Colonic mucosa (tissue), 4 donors: ENCODE data around the gene NAGPA. TPM values are rescaled to one million over a fixed set of nuclear protein-coding genes. Genes with fewer than 3 reads are reported as not detected.

Experiments
- DNase-seq: peaks from one replicate; pipeline ENCODE4 v3.0.0-alpha.2; 2020
- H3K27ac ChIP-seq: fragments of 200-600 bp; one replicate; pipeline ENCODE4 v1.8.0; 2021
- H3K27me3 ChIP-seq: fragments of 200-600 bp; one replicate; pipeline ENCODE4 v1.8.0; 2021
- H3K36me3 ChIP-seq: fragments of 200-600 bp; one replicate; pipeline ENCODE4 v1.8.0; 2021
- H3K4me1 ChIP-seq: fragments of 200-600 bp; one replicate; pipeline ENCODE4 v1.8.0; 2021; ENCODE audit warnings: mild to moderate bottlenecking
- H3K4me3 ChIP-seq: fragments of 200-600 bp; one replicate; pipeline ENCODE4 v1.8.0; 2021
- H3K9ac ChIP-seq, 2 donors: one replicate each; pipeline ENCODE4 v1.7.0; 2013; ENCODE audit warnings: control low read depth in 2 of 2, low read depth in 2 of 2, low read length in 2 of 2
- H3K9me3 ChIP-seq: fragments of 200-600 bp; one replicate; pipeline ENCODE4 v1.8.0; 2021
- intact Hi-C: fragments of 100-400 bp; cut with DNase I; formaldehyde crosslinking; loops from one replicate; pipeline ENCODE4 v1.14.1; 2022
- total RNA-seq, 2 donors: library from RNA; stranded (reverse); fragmentation: NEBNext Ultra II Directional in 1 of 2; extraction: Animal tissue kit (Norgen Biotek cat#: 25700) in 1 of 2; gene quantifications; one replicate each; pipeline ENCODE4 v1.2.1, GENCODE V29; 2021
- TF ChIP-seq, protein P1 (sequence below): fragments of 200-600 bp; IDR thresholded peaks from one replicate; pipeline ENCODE4 v1.8.0; 2022; ENCODE audit warnings: antibody characterized with exemption, mild to moderate bottlenecking
- donor health status: healthy.
- donor health status: DM: no; HTN: no; CAD: no.
- donor health status: DM: no; HTN: no; CAD: no.

Gene NAGPA
- total RNA-seq, 2 donors from 2014 or later: 18.6 to 20.6 TPM

DNA sequence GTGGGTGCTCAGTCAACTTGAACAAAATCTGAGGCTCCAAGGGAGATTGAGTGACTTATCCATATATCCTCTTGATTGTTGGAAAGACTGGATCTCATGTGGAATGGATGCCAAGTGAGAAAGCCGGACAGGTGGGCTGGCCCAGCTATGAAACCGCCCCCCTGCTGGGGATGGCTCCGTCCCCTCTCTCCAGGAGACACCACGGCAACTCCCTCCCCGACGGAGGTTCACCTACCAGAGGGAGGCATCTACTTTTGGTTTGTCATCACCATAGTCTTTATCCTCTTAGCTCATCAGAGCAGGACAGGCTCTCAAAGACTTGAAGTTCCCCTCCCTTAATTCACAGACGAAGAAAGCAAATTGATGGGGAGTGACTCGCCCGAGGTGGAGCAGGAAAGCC, 36.1 kb upstream of the NAGPA start:
- Histone ChIP-seq H3K9ac (no peak overlapping the region), H3K36me3 (no peaks in the 10 kb centered on the region), H3K9me3 (no peaks in the 10 kb centered on the region), H3K27me3 (no peaks in the 10 kb centered on the region), H3K4me3 (no peak overlapping the region), H3K27ac (no peak overlapping the region), H3K4me1 (peaks cover 13% of the 10 kb centered on the region)
- intact Hi-C loops: loop anchor here (10.0 kb wide), 1 partner anchor 105 kb away; no protein-coding TSS in a partner anchor
- DNase-seq: no peak
- TF ChIP-seq, protein P1, sequence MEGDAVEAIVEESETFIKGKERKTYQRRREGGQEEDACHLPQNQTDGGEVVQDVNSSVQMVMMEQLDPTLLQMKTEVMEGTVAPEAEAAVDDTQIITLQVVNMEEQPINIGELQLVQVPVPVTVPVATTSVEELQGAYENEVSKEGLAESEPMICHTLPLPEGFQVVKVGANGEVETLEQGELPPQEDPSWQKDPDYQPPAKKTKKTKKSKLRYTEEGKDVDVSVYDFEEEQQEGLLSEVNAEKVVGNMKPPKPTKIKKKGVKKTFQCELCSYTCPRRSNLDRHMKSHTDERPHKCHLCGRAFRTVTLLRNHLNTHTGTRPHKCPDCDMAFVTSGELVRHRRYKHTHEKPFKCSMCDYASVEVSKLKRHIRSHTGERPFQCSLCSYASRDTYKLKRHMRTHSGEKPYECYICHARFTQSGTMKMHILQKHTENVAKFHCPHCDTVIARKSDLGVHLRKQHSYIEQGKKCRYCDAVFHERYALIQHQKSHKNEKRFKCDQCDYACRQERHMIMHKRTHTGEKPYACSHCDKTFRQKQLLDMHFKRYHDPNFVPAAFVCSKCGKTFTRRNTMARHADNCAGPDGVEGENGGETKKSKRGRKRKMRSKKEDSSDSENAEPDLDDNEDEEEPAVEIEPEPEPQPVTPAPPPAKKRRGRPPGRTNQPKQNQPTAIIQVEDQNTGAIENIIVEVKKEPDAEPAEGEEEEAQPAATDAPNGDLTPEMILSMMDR: no peak

DNA sequence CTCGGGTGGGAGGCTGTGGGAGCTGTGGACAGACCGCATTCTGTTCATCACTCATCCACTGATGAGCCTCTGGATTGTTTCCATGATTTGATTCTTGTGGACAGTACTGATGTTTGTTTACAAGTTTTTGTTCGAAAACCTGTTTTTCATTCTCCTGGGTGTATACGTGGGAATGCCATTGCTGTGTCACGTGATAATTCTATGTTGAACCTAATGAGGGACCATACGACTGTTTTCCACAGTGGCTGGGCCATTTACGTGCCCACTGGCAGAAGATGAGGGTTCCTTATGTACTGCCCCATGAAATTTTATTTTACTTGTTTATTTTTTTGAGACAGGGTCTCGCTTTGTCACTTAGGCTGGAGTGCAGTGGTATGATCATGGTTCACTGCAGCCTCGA, 35.3 kb upstream of the NAGPA start:
- no peak for DNase-seq
- intact Hi-C loops: no loop called here
- H3K9ac ChIP-seq: no peak overlapping the region

DNA sequence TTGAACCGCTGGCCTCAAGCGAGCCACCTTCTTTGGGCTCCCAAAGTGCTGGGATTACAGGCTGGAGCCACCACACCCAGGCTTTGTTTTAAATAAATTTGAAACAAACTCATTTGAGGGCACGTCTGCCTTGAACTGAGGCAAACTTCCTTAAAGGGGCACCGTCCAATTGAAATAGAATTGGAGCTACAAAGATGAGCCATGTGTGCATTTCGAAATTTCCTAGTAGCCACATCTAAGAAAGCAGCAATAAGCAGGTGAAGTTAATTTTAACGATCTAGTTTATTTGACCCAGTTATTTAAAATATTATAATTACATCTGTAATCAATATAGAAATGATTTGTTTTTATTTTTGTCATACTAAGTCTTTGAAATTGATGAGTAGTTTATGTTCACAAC, 32.8 kb upstream of the NAGPA start:
- Histone ChIP-seq H3K4me3 (no peak overlapping the region), H3K4me1 (peaks cover 8% of the 10 kb centered on the region), H3K9ac (no peak overlapping the region), H3K9me3 (no peaks in the 10 kb centered on the region), H3K27ac (no peak overlapping the region), H3K36me3 (no peaks in the 10 kb centered on the region), H3K27me3 (no peaks in the 10 kb centered on the region)
- intact Hi-C loops: no loop called here
- no peak for DNase-seq
- TF ChIP-seq, protein P1: no peak

More for the DNA sequence above, 35.3 kb upstream of the NAGPA start:
- H3K4me1 ChIP-seq: peaks cover 13% of the 10 kb centered on the region
- no peak overlapping the region for H3K27ac ChIP-seq
- no peak overlapping the region for H3K4me3 ChIP-seq
- no peaks in the 10 kb centered on the region for H3K36me3 ChIP-seq
- no peaks in the 10 kb centered on the region for H3K9me3 ChIP-seq
- no peaks in the 10 kb centered on the region for H3K27me3 ChIP-seq
- TF ChIP-seq, protein P1: no peak

DNA sequence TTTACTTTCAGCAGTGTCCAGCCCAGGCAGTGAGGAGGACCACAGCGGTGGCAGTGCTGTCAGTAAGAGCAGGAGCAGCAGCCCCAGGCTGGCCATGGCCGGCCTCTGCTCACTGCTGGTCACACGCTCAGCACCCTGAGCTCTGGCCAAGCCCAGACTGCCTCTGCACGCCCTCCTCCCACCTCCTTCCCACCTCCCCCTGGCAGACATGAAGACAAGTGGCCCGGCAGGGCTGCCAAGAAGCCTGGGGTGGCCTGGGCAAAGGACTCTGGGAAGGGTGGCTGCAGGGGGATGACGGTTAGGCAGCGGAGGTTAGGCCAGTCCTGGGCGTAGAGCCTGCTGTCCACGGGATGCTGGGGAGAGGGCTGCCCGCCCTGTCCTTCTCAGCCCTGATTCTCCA, 32.1 kb upstream of the NAGPA start, which contains the start of gene C16orf89:
Gene C16orf89, minus strand, starts transcription at position 144 of the 400 bp plus-strand sequence. Its CDS starts 48 bp downstream, at position 96.
- DNase-seq: peak; percentile 49
- Histone ChIP-seq H3K27me3 (no peaks in the 10 kb centered on the region), H3K36me3 (no peaks in the 10 kb centered on the region)

DNA sequence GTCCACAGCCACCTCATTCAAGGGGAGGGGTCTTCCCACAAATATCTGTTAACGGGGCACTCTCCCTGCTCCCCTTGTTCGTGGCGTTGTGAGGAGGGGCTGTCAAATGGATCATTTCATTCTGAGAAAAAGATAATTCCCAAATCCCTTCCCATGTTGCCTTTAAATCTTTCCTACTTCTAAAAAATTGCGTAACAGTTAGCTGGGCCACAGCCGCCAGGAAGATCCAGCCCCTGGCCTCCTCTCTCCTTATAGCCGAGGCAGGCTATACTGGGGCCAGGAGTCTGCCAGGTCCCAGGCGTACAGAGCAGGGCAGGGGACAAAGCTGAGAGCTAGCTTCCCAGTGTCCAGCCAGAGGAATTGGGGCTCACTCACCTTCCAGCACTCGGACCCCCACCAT, 31.6 kb upstream of the NAGPA start:
- peak overlapping the region in 1 of 2 donors; percentile 2 for H3K9ac ChIP-seq
- no peaks in the 10 kb centered on the region for H3K27me3 ChIP-seq
- intact Hi-C loops: no loop called here
- TF ChIP-seq, protein P1: no peak
- H3K4me3 ChIP-seq: no peak overlapping the region
- no peaks in the 10 kb centered on the region for H3K9me3 ChIP-seq
- no peaks in the 10 kb centered on the region for H3K36me3 ChIP-seq
- H3K27ac ChIP-seq: no peak overlapping the region
- H3K4me1 ChIP-seq: peaks cover 8% of the 10 kb centered on the region
- no peak for DNase-seq

More for the DNA sequence above, 32.1 kb upstream of the NAGPA start, which contains the start of gene C16orf89:
- peaks cover 8% of the 10 kb centered on the region for H3K4me1 ChIP-seq
- intact Hi-C loops: no loop called here
- H3K4me3 ChIP-seq: no peak within 1 kb of the TSS
- TF ChIP-seq, protein P1: no peak
- H3K9ac ChIP-seq: peak within 1 kb of the TSS in 1 of 2 donors; percentile 2
- no peaks in the 10 kb centered on the region for H3K9me3 ChIP-seq
- H3K27ac ChIP-seq: no peak within 1 kb of the TSS
